ENCODE data around the gene IRAG1.

IRAG1 gene

GRCh38 chr11:10645212-10645795 lies 48.3 kb downstream of the IRAG1 start:
- no peak for DNase-seq
